GM23338 (cell line): ENCODE data around the gene HIBADH. TPM values are rescaled to one million over a fixed set of nuclear protein-coding genes. Genes with fewer than 3 reads are reported as not detected.

Experiments
- ATAC-seq: fragments of 200-7000 bp; cut with Tn5 transposase; 3 replicates; pipeline ENCODE4 v1.9.1; 2020
- DNase-seq: peaks from one replicate; pipeline ENCODE4 v3.0.0-alpha.2; 2015; ENCODE audit warnings: low spot score
- H2AFZ ChIP-seq: fragments of 200-600 bp; sonication (generic); 2 replicates; pipeline ENCODE4 v1.8.0; 2016; ENCODE audit warnings: antibody characterized with exemption, mild to moderate bottlenecking, moderate library complexity
- H3F3A ChIP-seq: fragments of 200-600 bp; sonication (generic); replicated peaks from 2 replicates; pipeline ENCODE4 v1.8.0; 2017; ENCODE audit warnings: antibody characterized with exemption, mixed run types, low read depth
- H3K27ac ChIP-seq: fragments of 200-600 bp; sonication (generic); 2 replicates; pipeline ENCODE4 v1.6.1; 2016; ENCODE audit warnings: low read depth
- H3K27me3 ChIP-seq: fragments of 200-600 bp; sonication (generic); 2 replicates; pipeline ENCODE4 v1.8.0; 2016; ENCODE audit warnings: mild to moderate bottlenecking, mixed run types, moderate library complexity; ENCODE audit not compliant: insufficient read depth
- H3K36me3 ChIP-seq: fragments of 200-600 bp; sonication (generic); 2 replicates; pipeline ENCODE4 v1.8.0; 2016; ENCODE audit warnings: mild to moderate bottlenecking; ENCODE audit not compliant: insufficient read depth
- H3K4me1 ChIP-seq: fragments of 200-600 bp; sonication (generic); 2 replicates; pipeline ENCODE4 v1.8.0; 2016; ENCODE audit warnings: mild to moderate bottlenecking, moderate library complexity; ENCODE audit not compliant: insufficient read depth
- H3K4me2 ChIP-seq: fragments of 200-600 bp; sonication (generic); 2 replicates; pipeline ENCODE4 v1.7.1; 2017; ENCODE audit warnings: mixed run types
- H3K4me3 ChIP-seq: fragments of 200-600 bp; sonication (generic); 2 replicates; pipeline ENCODE4 v1.6.1; 2016; ENCODE audit warnings: mixed run types
- H3K79me2 ChIP-seq: fragments of 200-600 bp; sonication (generic); replicated peaks from 2 replicates; pipeline ENCODE4 v1.8.0; 2017; ENCODE audit warnings: mild to moderate bottlenecking; ENCODE audit not compliant: insufficient read depth
- H3K9me2 ChIP-seq: fragments of 200-600 bp; sonication (generic); 2 replicates; pipeline ENCODE4 v1.8.0; 2017; ENCODE audit not compliant: insufficient read depth
- H4K20me1 ChIP-seq: fragments of 200-600 bp; sonication (generic); replicated peaks from 2 replicates; pipeline ENCODE4 v1.8.0; 2017; ENCODE audit warnings: mild to moderate bottlenecking; ENCODE audit not compliant: insufficient read depth
- H3K27ac Mint-ChIP-seq: 2 replicates; pipeline ENCODE4 v1.8.0; 2020; ENCODE audit warnings: inconsistent platforms, mild to moderate bottlenecking, moderate library complexity, mixed read lengths
- H3K27me3 Mint-ChIP-seq: 3 replicates; pipeline ENCODE4 v1.8.0; 2022; ENCODE audit warnings: low read depth, mild to moderate bottlenecking, moderate library complexity, mixed read lengths, inconsistent platforms; ENCODE audit not compliant: insufficient read depth, poor library complexity
- H3K36me3 Mint-ChIP-seq: 3 replicates; pipeline ENCODE4 v1.8.0; 2021; ENCODE audit warnings: low read depth, mild to moderate bottlenecking, inconsistent platforms, moderate library complexity, mixed read lengths
- H3K4me1 Mint-ChIP-seq: 3 replicates; pipeline ENCODE4 v1.8.0; 2020; ENCODE audit warnings: mild to moderate bottlenecking, inconsistent platforms, mixed read lengths
- H3K4me3 Mint-ChIP-seq: 3 replicates; pipeline ENCODE4 v1.8.0; 2021; ENCODE audit warnings: moderate library complexity, mild to moderate bottlenecking, inconsistent platforms, mixed read lengths
- H3K9me3 Mint-ChIP-seq: 3 replicates; pipeline ENCODE4 v1.8.0; 2020; ENCODE audit warnings: moderate library complexity, mild to moderate bottlenecking, inconsistent platforms, mixed read lengths
- CREB1 ChIP-seq: fragments of 250-450 bp; sonication (Bioruptor Pico); IDR thresholded peaks from 2 replicates; pipeline ENCODE4 v1.5.0; 2020; ENCODE audit warnings: low read depth, mild to moderate bottlenecking, moderate library complexity
- ETS1 ChIP-seq: IDR thresholded peaks from 2 replicates; pipeline ENCODE4 v1.6.1; 2016; ENCODE audit warnings: antibody characterized with exemption
- EZH2 ChIP-seq: fragments of 200-600 bp; sonication (generic); IDR thresholded peaks from one replicate; pipeline ENCODE4 v1.8.0; 2017; ENCODE audit warnings: antibody characterized with exemption, mild to moderate bottlenecking, low read depth; ENCODE audit not compliant: unreplicated experiment
- EZH2phosphoT487 ChIP-seq: fragments of 200-600 bp; sonication (generic); IDR thresholded peaks from one replicate; pipeline ENCODE4 v1.8.1; 2018; ENCODE audit warnings: antibody characterized with exemption; ENCODE audit not compliant: unreplicated experiment
- JUNB ChIP-seq: IDR thresholded peaks from one replicate; pipeline ENCODE4 v1.6.1; 2016; ENCODE audit warnings: antibody characterized with exemption; ENCODE audit not compliant: unreplicated experiment
- NANOG ChIP-seq: IDR thresholded peaks from 2 replicates; pipeline ENCODE4 v1.6.1; 2016; ENCODE audit warnings: antibody characterized with exemption, borderline replicate concordance
- POLR2AphosphoS5 ChIP-seq: IDR thresholded peaks from 2 replicates; pipeline ENCODE4 v1.6.1; 2016; ENCODE audit warnings: antibody characterized with exemption, low read depth
- STAT1 ChIP-seq: IDR thresholded peaks from one replicate; pipeline ENCODE4 v1.6.1; 2016; ENCODE audit warnings: antibody characterized with exemption; ENCODE audit not compliant: unreplicated experiment
- ZNF114 ChIP-seq: fragments of 250-450 bp; sonication (Bioruptor Pico); IDR thresholded peaks from 2 replicates; pipeline ENCODE4 v1.5.0; 2020; ENCODE audit warnings: mild to moderate bottlenecking, moderate library complexity
- ZNF331 ChIP-seq: fragments of 250-450 bp; sonication (Bioruptor Pico); IDR thresholded peaks from 2 replicates; pipeline ENCODE4 v1.5.0; 2020; ENCODE audit warnings: low read depth, mild to moderate bottlenecking, moderate library complexity
- ZNF462 ChIP-seq: fragments of 250-450 bp; sonication (Bioruptor Pico); IDR thresholded peaks from 2 replicates; pipeline ENCODE4 v1.5.0; 2020; ENCODE audit warnings: mild to moderate bottlenecking, moderate library complexity
- polyA plus RNA-seq: library from polyadenylated mRNA; unstranded; fragments of >200 nt; fragmentation: Nextera tagmentation; extraction: Ambion mirVana; gene quantifications from 2 replicates; pipeline ENCODE4 v1.2.1, GENCODE V29; 2016
- total RNA-seq: library from RNA; depleted of rRNA; stranded (reverse); fragments of >200 nt; shearing (Covaris generic); gene quantifications from 2 replicates; pipeline ENCODE4 v1.2.3, GENCODE V29; 2014
- TF ChIP-seq, protein P1 (sequence below), 2 experiments: fragments of 200-600 bp in 1 of 2; sonication (generic) in 1 of 2; conservative IDR thresholded peaks; 2 replicates each; pipeline versions ENCODE4 v1.5.1 to v1.6.1; 2016 to 2017; ENCODE audit warnings: antibody characterized with exemption in 2 of 2, low read depth in 2 of 2, mild to moderate bottlenecking in 2 of 2, moderate library complexity in 1 of 2
- TF ChIP-seq, protein P2 (sequence below): IDR thresholded peaks from one replicate; pipeline ENCODE4 v1.6.1; 2018; ENCODE audit warnings: antibody characterized with exemption; ENCODE audit not compliant: unreplicated experiment

HIBADH gene
- total and polyA plus RNA-seq, 2 experiments from 2014 or later: 31.3 to 57.0 TPM

DNA sequence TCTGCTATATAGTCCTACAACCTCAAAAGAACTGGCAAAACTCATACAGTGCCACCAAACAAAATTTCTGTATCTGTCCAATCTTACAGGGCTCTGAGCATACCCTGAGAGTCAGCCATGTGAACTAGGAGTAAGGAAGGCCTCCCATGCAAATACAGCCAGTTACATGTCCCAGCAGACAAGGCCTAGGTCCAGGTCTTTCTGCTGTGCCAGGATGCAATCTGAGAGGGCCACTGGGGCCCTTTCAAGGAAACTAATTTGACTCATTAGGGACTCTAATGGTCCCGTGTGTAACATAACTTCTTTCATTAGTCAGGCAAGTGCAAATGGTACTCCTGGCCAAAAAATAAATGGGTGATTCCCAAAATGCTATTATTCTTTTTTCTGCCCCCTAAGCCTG is 17.9 kb upstream of the HIBADH start:
- Histone ChIP-seq H3K27me3 (no peaks in the 10 kb centered on the region), H3K9me2 (no peaks in the 10 kb centered on the region), H3K4me2 (no peak overlapping the region), H3F3A (no peaks in the 10 kb centered on the region), H2AFZ (no peak overlapping the region; the same call in 1 of the 2 replicates), H3K27ac (no peak overlapping the region), H4K20me1 (no peaks in the 10 kb centered on the region), H3K4me1 (peaks cover 12% of the 10 kb centered on the region), H3K4me3 (no peak overlapping the region), H3K79me2 (no peaks in the 10 kb centered on the region), H3K36me3 (no peaks in the 10 kb centered on the region)
- Mint-ChIP-seq H3K36me3 (no peaks in the 10 kb centered on the region), H3K9me3 (no peaks in the 10 kb centered on the region), H3K4me1 (no peaks in the 10 kb centered on the region; the same call in 2 of the 3 replicates), H3K27ac (no peak overlapping the region), H3K4me3 (no peak overlapping the region), H3K27me3 (peaks cover 2% of the 10 kb centered on the region)
- DNase-seq (no peak), ATAC-seq (no peak)
- TF ChIP-seq, protein P1, sequence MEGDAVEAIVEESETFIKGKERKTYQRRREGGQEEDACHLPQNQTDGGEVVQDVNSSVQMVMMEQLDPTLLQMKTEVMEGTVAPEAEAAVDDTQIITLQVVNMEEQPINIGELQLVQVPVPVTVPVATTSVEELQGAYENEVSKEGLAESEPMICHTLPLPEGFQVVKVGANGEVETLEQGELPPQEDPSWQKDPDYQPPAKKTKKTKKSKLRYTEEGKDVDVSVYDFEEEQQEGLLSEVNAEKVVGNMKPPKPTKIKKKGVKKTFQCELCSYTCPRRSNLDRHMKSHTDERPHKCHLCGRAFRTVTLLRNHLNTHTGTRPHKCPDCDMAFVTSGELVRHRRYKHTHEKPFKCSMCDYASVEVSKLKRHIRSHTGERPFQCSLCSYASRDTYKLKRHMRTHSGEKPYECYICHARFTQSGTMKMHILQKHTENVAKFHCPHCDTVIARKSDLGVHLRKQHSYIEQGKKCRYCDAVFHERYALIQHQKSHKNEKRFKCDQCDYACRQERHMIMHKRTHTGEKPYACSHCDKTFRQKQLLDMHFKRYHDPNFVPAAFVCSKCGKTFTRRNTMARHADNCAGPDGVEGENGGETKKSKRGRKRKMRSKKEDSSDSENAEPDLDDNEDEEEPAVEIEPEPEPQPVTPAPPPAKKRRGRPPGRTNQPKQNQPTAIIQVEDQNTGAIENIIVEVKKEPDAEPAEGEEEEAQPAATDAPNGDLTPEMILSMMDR (conservative IDR thresholded peaks at IDR 0.05; ENCODE audit: low read depth in 2 of 2): no peak
- TF ChIP-seq NANOG: no peak
- TF ChIP-seq, protein P2, sequence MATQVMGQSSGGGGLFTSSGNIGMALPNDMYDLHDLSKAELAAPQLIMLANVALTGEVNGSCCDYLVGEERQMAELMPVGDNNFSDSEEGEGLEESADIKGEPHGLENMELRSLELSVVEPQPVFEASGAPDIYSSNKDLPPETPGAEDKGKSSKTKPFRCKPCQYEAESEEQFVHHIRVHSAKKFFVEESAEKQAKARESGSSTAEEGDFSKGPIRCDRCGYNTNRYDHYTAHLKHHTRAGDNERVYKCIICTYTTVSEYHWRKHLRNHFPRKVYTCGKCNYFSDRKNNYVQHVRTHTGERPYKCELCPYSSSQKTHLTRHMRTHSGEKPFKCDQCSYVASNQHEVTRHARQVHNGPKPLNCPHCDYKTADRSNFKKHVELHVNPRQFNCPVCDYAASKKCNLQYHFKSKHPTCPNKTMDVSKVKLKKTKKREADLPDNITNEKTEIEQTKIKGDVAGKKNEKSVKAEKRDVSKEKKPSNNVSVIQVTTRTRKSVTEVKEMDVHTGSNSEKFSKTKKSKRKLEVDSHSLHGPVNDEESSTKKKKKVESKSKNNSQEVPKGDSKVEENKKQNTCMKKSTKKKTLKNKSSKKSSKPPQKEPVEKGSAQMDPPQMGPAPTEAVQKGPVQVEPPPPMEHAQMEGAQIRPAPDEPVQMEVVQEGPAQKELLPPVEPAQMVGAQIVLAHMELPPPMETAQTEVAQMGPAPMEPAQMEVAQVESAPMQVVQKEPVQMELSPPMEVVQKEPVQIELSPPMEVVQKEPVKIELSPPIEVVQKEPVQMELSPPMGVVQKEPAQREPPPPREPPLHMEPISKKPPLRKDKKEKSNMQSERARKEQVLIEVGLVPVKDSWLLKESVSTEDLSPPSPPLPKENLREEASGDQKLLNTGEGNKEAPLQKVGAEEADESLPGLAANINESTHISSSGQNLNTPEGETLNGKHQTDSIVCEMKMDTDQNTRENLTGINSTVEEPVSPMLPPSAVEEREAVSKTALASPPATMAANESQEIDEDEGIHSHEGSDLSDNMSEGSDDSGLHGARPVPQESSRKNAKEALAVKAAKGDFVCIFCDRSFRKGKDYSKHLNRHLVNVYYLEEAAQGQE: no peak
- TF ChIP-seq ZNF462 (CRISPR knock-in tag): no peak
- TF ChIP-seq JUNB: no peak
- TF ChIP-seq EZH2: no peak
- TF ChIP-seq ETS1: no peak
- TF ChIP-seq CREB1 (CRISPR knock-in tag): no peak
- no peak for TF ChIP-seq STAT1
- TF ChIP-seq EZH2phosphoT487: no peak
- TF ChIP-seq ZNF114 (CRISPR knock-in tag): no peak
- no peak for TF ChIP-seq ZNF331 (CRISPR knock-in tag)
- TF ChIP-seq POLR2AphosphoS5: no peak
